GM20431 (cell line): Measurements from ENCODE around the gene SAV1.

ENCODE experiments used
- in situ Hi-C: fragments of 300-500 bp; cut with MseI, MboI; formaldehyde crosslinking; loops from one replicate; pipeline ENCODE4 v1.15.0; 2020; ENCODE audit warnings: low sequenced_read_pairs; ENCODE audit not compliant: unreplicated experiment

The SAV1 gene

DNA sequence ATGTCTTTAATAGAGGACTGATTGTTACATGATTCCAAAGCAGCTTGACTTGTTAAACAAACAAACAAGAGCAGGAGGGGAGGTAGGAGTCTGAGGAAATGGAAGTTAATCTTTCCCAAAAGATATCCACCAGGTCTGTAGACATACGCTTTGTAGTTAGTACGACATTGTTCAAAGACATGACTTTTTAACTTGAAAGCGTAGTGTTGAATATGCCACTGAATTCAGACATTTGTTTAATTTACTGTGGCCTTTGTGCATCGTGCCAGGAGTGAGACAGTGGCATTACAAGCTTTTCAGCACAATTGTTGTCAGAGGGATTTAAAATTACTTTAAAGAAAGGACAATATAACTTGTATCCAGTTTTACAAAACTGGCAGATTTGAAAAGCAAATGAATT, 53.0 kb downstream of the SAV1 start:
- in situ Hi-C loops: loop anchor here (10.0 to 25.0 kb wide), 2 partner anchors 90 to 247 kb away; partner anchors contain the start of gene ABHD12B

DNA sequence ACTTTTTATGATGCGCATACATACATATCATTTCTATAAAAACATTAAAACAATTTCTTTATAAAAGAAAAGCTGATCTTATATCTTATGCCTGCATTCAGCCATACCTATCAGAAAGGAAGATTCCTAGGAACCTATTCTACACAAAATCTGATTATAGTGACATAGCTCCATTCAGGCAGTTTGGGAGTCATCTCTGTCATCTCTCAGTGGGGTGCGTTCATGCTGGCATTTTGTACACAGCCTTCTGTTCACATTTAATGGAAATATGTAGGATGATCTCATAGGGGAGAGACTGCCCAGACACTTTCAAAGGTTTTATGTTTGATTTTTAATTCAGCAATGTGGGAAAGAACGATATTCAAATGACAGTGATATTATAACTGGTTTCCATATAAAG, 55.3 kb downstream of the SAV1 start:
- in situ Hi-C loops: loop anchor here (10.0 to 25.0 kb wide), 2 partner anchors 92 to 249 kb away; partner anchors contain the start of gene ABHD12B

DNA sequence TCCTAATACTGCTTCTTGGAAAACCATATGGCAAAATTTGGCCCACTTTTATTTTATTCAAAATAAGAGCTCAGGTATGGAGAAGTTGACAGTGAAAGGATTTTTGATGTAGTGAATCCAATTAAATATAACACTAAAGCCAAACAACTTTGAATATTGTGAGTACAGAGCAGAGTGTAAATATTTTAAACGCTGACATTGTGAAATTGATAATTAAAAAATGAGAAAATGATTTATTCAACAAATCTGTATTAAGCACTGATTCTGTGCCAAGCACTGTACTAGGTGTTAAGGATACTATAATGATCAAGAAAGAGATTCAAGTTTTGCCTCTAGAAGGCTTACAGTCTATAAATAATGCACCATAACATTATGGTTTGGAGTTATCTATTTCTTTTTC, 57.6 kb downstream of the SAV1 start:
- in situ Hi-C loops: loop anchor here (10.0 to 25.0 kb wide), 2 partner anchors 94 to 252 kb away; partner anchors contain the start of gene ABHD12B

DNA sequence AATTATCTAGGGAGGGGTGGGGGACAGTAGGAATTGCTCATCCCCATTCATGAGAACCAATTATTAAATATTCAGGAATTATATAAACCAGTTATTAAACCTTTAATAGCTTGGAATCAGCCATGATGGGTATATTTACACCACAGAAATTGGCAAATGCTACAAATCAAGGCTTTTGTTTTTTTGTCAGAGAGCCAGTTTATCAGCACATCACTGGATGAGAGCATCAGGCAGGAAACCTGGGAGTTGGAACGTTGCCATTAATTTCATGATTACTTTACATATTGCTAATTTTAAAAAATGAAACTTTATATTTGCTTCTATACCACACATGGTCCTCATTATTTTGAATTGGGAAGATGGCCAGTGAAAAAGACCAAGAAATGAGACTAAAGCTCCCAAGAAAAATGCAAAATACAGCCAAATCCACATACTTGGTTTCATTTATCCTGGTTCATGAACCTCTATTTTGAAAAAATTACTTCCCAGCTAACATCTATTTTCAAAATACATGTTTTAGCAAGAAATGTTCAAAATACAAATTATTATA, 59.7 kb downstream of the SAV1 start:
- in situ Hi-C loops: loop anchor here (25.0 kb wide), 1 partner anchor 254 kb away; the partner anchor contains the start of gene ABHD12B

DNA sequence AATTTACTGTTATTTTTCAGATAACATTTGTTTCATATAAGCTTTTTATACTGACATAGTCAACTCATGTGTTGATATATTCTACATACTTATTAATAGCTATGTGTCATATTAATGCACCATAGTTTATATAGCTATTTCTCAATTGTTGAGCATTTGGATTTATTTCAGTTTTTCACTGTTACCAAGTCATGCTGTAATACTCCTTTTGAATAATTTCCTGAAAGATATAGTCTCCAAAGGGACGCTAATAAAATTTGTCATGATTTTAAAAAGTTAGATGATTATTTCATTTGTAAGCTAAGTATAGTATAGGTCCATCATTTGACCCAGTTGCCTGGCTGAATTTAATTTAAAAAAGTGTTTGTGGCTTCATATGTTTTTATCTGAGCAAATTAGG, 60.3 kb downstream of the SAV1 start:
- in situ Hi-C loops: loop anchor here (25.0 kb wide), 1 partner anchor 255 kb away; the partner anchor contains the start of gene ABHD12B

DNA sequence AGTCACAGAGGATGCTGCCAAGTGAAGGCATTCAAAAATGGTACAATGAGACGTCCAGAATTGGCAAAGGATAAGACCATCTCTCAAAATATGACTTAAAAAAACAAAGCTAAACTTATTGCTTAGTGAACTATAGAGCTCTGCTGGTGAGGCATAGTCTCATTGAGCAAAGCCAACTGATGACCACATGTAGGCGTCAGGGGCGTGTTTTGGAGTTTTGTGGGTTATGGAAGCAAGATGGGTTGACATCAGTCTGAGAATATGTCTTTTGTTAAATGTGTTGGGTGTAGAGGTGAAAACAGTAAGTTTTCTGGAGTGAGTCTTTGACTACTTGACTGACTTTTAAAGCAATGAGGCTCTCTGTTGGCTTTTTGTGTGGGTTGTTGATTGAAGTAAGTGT, 60.9 kb downstream of the SAV1 start:
- in situ Hi-C loops: loop anchor here (25.0 kb wide), 1 partner anchor 255 kb away; the partner anchor contains the start of gene ABHD12B

DNA sequence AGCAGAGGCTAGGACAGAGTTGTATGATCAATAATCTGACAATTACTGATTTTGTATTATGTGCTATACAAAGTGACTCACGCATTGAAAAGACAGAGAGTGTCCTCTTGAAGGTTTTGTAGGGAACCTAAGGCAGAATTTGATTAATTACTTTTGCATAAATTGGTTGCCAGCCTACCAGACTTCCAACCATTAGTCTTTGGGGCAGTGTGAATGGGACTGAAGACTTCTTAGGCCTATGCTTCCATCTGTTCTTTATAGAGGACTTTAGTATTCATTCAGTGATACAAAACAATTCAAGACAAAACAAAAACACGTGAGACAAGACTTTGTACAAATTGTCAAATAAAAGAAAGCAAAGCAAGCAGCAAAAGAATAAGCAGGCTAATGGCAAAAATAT, 61.6 kb downstream of the SAV1 start:
- in situ Hi-C loops: loop anchor here (25.0 kb wide), 1 partner anchor 256 kb away; the partner anchor contains the start of gene ABHD12B

DNA sequence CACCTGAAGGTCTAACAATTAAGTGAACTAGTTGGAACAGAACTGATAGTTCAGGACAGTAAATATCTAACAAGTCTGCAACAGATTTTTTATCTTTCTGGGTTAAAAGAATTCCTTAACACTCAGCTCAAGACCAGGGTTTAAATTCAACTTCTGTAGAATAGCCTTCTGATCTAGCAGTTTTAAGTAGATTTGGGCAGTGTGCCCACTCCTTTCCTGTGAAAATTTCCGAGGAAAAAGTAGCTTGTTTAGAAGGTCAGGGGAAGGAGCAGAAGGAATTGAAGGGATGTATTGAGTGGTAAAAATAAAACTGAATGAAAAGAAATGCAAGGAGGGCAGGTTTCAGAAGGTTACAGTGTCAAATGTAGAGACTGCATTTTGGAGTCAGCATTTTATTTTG, 62.3 kb downstream of the SAV1 start:
- in situ Hi-C loops: loop anchor here (25.0 kb wide), 1 partner anchor 257 kb away; the partner anchor contains the start of gene ABHD12B

DNA sequence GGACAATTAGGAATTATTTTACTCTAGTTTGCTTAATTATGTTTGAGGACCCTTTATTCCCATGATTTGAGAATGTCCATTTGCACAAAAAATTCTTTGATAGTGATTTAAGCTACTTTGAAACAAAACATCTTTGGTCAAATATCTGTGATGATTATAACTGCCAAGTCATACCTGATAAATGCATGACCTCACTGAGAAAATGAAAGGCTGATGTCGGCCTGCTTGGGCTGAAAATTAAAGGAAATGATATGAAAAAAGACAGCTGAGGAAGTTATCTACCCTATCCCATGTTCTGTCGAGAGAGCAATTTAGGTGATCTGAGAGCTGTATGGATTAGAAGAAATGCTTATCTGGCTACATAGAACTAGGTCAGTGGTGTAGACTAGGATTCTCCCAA, 64.5 kb downstream of the SAV1 start:
- in situ Hi-C loops: loop anchor here (25.0 kb wide), 1 partner anchor 259 kb away; the partner anchor contains the start of gene ABHD12B

DNA sequence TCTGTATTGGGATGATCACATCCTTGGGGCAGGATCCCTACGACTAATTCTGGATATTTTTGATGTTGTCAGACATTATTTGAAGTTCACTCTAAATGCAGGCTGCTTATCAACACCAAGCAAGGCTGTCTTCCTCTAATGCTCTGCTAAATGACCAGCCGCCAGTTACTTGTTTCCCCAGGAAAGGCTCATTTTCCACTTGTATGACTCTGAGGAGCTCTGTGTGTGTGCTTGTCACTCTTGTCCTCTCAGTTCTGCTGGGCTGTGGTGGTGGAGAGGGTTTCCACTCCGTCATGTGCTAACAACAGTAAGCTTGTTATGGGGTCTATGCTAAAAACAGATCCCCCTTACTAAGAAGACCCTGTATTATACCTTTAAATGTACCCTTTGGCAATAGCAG, 66.1 kb downstream of the SAV1 start:
- in situ Hi-C loops: loop anchor here (25.0 kb wide), 1 partner anchor 260 kb away; the partner anchor contains the start of gene ABHD12B

DNA sequence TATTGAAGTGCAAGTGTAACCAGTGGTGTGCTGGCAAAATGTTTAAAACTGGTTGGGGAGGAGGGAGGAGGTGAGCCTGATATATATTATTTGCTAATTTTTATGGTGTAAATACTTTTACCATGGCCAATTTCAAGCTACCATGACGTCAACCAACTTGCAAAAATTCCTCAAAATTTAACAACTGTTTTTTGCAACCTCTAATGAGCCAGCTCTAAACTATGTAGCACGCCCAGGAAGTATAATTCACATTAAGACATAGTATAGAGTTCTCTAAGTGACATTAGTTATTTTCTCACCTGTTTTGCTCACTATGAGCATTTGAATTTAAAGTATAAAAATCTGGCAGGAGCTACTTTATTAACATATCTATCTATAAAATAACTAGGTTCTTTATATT, 66.7 kb downstream of the SAV1 start:
- in situ Hi-C loops: loop anchor here (25.0 kb wide), 1 partner anchor 261 kb away; the partner anchor contains the start of gene ABHD12B

DNA sequence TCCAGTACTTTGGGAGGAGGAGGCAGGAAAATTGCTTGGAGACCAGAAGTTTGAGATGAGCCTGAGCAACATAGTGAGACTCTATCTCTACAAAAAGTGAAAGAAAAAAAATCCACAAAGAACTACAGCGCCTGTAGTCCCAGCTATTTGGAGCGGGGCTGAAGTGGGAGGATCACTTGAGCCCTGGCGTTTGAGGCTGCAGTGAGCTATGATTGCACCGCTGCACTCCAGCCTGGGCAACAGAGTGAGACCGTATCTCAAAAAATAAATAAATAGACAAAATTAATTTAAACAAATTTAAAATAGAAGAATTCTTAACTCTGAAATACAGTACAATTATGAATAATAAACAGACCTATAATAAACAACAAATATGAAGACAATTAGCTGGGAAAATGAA, 67.3 kb downstream of the SAV1 start:
- in situ Hi-C loops: loop anchor here (25.0 kb wide), 1 partner anchor 261 kb away; the partner anchor contains the start of gene ABHD12B

DNA sequence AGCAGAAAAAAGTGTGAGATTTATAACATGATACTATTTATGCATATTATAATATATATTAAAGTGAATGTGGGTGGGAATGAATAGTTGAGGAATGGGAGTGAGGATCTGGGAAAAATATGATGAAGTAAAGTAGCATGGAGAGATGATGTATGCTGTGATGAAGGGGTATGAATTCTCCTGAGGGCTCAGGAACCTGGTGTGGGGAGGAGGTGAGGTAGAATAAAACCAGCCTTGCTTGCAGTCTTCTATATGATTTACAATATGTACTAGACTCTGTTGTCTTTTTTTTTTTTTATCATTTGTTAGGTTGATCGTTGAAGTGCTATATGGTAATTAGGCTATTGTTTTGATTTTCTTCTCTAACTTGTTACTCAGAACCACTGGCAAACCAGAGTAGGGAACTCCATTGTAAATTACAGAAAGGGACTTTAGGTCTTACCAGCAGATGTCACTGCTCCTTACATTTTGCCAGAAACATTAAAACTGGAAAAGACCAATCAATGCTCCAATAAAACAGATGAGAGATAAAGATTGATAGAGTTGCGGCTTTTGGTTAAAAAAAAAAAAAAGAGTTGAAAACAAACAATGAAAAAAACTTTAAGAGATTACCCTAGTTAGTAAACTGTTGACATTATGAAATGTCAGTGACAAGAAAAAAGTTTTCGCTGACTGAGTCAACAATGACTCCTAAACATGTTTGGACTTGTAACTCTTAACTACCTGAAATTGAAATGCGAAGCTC, 68.2 kb downstream of the SAV1 start:
- in situ Hi-C loops: loop anchor here (25.0 kb wide), 1 partner anchor 262 kb away; the partner anchor contains the start of gene ABHD12B

DNA sequence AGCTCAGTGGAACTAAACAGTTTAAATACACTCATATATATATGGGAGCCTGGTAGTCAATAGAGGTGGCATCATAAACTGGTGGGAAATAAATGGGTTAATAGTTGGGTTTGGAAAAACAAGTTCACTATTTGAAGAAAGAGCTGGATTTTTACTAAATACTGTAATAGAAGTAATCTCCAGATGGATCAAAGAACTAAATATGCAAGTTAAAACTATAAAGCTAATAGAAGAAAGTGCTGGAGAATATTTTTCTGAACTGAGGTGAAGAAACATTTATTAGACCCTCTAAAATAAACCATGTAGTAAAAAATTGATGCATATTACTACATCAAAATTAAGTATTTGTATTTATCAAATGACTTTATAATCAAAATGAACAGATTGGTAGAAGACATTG, 69.3 kb downstream of the SAV1 start:
- in situ Hi-C loops: no loop called here

DNA sequence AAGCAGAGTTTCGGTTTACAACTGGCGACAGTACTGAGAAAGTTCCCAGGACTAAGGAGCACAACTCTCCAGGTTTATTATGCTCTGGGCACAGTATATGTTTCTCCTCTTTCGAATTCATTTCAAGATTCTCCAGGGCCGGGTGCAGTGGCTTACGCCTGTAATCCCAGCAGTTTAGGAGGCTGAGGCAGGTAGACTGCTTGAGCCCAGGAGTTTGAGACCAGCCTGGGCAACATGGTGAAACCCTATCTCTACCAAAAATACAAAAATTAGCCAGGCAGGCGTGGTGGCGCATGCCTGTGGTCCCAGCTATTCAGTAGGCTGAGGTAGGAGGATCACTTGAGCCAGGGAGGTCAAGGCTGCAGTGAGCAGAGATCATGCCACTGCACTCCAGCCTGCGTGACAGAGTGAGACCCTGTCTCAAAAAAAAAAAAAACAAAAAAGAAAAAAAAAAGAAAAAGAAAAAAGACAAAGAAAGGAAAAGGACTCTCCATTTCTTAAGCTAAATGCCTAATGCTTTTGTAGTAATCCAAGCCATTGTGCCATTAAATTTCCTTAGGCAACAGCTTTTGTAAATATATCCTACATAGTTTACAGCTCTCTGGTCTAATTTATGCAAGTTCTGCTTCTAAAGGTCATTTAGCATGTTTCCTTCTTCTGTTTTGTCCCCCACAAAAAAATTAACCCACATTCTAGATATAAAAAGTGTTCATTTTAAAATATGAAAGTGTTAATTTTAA, 73.4 kb downstream of the SAV1 start:
- in situ Hi-C loops: no loop called here

DNA sequence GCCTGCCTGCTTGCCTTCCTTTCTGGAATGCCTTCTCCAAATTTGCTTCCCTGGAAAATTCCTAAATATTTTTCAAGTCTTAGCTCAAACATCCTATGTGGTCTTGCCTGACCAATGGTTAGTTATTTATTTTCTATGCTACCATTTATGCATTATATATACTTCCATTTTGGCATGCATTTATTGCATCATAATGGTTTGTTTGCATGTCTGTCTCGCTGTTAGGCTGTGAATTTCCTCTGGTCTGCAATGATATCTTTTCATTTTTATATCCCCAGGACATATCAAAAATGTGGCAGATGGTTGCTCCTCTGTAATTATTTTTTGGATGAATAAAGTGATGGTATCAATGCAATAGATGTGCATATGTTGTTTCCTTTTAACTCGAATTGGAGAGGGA, 77.6 kb downstream of the SAV1 start:
- in situ Hi-C loops: no loop called here
